ENCODE results near the gene RIIAD1.
"Not testable (repeated sequence)": the region's sequence is repeated elsewhere in the genome, so short reads cannot be mapped to it uniquely, and the experiment has no call there.

The RIIAD1 gene

DNA sequence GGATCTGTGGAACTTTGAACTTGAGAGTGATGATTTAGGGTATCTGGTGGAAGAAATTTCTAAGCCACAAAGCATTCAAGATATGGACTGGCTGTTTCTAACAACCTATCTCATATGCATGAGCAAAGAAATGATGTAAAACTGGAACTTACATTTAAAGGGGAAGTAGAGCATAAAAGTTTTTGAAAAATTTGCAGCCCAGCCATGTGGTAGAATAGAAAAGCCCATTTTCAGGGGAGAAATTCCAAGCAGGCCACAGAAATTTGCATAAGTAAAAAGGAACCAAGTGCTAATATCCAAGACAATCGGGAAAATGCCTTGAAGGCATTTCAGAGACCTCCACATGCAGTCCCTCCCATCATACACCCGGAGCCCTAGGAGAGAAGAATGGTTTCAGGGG is 15.7 kb downstream of the RIIAD1 start:
- no peak for DNase-seq

GRCh38 chr1:151737479-151737878 is 16.2 kb downstream of the RIIAD1 start:
- DNase-seq: no peak

DNA sequence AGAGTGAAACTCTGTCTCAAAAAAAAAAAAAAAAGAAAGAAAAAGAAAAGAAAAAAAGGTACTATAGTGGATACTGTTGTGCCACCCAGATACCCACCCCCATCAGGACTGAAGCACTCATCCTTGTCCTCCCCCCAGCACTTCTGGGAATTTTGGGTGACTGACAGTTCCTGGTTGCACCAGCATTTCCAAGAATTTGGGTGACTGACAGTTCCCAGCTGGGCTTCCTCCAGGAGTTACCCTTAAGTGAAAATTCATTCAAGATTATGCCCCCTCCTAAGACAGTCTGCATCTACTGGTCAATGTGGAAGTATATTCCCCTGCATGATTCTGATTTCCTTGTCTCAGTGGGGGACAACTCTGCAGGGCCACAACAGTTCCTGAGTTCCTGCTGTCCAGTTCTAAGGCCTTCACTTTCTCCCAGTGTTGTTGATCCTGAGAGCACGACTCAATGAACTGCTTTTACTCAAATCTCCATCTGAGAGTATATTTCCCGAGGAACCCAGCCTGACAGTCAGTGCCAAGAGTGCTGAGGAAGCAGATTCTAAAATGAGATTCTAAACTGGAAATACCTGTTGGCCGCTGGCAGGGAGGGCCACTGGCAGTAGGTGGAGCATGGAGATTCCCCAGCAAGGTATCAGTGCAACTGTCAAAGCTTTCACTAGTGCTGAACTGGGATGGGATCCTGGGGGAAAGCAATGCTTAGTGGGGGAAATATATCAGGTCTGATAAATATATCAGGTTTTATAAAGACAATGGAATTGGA is 18.5 kb downstream of the RIIAD1 start:
- no peak for DNase-seq

DNA sequence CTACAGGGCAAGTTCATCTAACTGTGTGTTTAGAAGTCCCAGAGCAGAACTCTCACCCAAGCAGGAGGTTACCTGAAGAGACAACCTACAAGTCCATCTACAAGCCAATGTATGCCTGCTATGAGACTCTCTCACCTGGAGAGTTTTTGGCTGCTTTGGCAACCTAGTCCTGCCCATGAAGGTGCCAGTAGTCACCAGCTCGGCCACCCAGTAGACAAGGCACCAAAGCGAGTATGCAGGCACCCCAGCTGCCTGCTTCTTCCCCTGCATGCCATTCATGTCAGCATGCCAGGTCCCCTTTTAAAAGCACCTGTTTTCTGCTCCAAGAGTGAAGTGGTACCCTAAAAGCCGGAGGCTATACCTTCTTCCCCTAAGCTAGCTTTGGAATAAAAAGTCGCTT is 20.2 kb downstream of the RIIAD1 start:
- no peak for DNase-seq

DNA sequence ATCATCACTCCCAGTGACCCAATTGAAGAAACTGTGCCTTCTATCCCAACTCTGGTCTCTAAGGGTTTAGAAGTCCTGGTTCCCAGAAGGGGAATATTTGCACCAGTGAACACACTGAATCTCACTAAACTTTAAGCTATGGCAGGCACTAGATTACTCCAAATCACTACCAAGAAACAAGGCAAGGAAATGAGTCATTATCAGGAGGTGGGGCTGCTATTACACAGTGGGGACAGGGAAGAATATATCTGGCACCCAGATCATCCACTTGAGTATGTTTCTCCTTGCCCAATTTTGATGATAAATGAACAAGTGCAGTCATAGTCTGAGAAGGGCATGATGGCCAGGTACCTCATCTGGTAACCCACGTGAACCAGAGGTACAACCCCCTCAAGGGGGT is 35.0 kb downstream of the RIIAD1 start:
- no peak for DNase-seq

GRCh38 chr1:151759241-151759640 is 37.9 kb downstream of the RIIAD1 start:
- DNase-seq: no peak

GRCh38 chr1:151760597-151761385 is 39.5 kb downstream of the RIIAD1 start:
- DNase-seq: no peak

GRCh38 chr1:151762941-151763921 is 41.9 kb downstream of the RIIAD1 start, which contains the start of gene MRPL9:
Gene MRPL9 (minus strand): TSS chr1:151763496. CDS start chr1:151763479, 17 bp downstream.
- peak; percentile 95 for DNase-seq

- no peak for DNase-seq
Observed at GRCh38 chr1:151763990-151764389, 42.7 kb downstream of the RIIAD1 start.

- DNase-seq: not testable (repeated sequence)
Observed at GRCh38 chr1:151768351-151769066, 47.2 kb downstream of the RIIAD1 start.

- not testable (repeated sequence) for DNase-seq
Observed at GRCh38 chr1:151769270-151769669, 47.9 kb downstream of the RIIAD1 start.

DNA sequence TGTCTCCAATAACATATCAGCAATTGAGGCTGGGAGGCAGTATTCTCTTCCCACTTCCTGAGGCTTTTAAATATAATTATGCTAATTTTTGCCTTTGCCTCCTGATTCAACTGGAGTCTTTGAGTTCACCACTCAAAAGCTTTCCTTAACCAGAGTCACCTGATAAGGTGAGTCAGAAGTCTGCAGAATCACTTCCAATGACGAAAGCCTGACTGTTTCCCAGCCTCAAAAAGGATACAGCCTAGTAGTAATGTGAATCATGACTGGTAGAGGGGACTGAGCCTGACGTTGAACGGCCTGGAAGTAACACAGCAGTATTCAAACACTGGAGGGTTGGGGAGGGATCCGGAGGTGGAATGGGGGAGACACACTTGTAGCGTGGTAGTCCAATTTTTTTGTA is 52.4 kb downstream of the RIIAD1 start:
- DNase-seq: no peak

GRCh38 chr1:151774256-151774922 is 53.1 kb downstream of the RIIAD1 start:
- DNase-seq: no peak

DNA sequence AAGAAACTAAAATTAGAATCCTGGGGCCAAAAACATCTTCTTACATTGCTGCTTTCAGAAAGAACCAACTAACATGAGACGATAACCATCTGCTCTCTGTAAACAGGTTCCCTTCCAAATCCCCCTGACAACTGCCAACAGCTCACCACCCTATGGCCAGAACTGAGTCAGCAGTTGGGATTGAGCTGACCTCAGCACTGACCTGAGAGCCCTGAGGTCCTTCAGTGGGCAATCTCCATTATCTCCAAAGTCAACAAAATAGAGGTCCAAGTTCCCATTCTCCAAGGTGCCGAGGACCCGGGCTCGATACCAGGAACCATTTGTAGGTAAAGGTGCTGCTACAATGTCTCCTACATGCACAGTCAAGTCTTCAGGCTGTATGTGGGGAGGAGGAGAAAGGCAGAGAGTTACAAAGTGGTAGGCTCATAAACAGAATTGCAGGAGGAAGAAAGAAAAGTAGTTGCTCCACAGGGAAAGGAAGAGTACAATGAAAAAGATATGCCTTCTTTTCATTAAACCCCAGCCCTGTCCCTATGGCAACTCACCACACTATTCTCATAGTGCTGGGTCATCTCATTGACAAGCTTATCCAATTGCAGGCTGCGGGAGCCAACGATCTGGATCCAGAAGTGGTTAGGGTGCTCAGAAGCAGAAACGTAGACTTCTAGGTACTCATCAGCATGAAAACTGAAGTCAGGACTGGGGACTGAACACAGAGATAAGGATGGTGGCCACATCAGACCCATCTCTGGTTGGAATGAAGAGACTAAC is 54.8 kb downstream of the RIIAD1 start:
- no peak for DNase-seq

DNA sequence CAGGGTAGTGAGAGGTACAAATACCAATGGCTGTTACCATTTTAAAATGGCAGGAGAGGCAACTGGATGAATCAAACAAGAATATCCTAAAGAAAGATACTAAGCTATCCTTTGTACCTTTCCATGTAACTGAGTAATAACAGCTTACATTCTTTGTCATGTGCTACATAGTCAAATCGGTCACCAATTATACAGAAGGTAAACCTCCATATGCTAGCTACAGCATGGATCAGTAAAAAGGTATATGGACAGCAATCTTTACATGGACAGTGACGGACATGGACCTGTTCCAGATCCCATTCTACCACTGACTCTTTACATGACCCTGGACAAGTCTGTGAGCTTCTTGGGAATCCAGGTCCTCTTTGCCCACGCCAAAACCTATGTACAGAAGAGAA is 55.3 kb downstream of the RIIAD1 start:
- DNase-seq: no peak

DNA sequence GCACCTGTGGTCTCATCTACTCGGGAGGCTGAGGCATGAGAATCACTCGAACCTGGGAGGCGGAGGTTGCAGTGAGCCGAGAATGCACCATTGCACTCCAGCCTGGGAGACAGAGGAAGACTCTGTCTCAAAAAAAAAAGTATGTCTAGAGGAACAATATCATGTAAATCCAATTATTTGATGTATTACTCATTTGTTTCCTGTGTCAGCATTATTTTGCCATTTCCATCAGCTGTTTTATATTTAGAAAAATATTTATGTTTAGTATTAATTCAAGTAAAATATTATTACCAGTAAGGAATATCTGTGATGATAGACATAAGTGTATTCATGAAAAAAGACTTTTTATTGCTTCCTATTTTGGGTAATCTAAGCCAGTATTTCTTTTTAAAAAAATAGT is 56.0 kb downstream of the RIIAD1 start:
- no peak for DNase-seq
